PC-9 (cell line): ENCODE data around the gene EFEMP2.

Experiments
- CTCF ChIP-seq: fragments of 200-600 bp; sonication (generic); conservative IDR thresholded peaks from 2 replicates; pipeline ENCODE4 v1.6.1; 2017; ENCODE audit warnings: mixed run types, antibody characterized with exemption, mild to moderate bottlenecking, moderate library complexity
- EZH2 ChIP-seq: fragments of 200-600 bp; sonication (generic); IDR thresholded peaks from 2 replicates; pipeline ENCODE4 v1.8.0; 2017; ENCODE audit warnings: antibody characterized with exemption, low read depth

GRCh38 chr11:65920372-65920802 lies 47.8 kb upstream of the EFEMP2 start:
- TF ChIP-seq CTCF = no peak
- no peak for TF ChIP-seq EZH2
